GM12865 (cell line): ENCODE results near the gene ACER3.

Experiments used
- DNase-seq: peaks from one replicate; pipeline ENCODE4 v3.0.0; 2010; ENCODE audit warnings: low read depth
- H3K4me3 ChIP-seq: 2 replicates; pipeline ENCODE4 v1.5.1; 2011; ENCODE audit warnings: mild to moderate bottlenecking, low read depth, low read length, control low read depth
- CTCF ChIP-seq: IDR thresholded peaks from 2 replicates; pipeline ENCODE4 v1.5.1; 2011; ENCODE audit warnings: low read length, control low read depth, low read depth, inconsistent platforms; ENCODE audit not compliant: insufficient read depth; ENCODE audit errors: missing control alignments

ACER3 gene

GRCh38 chr11:76974179-76974891 lies 113.6 kb downstream of the ACER3 start:
- no peak for DNase-seq
- TF ChIP-seq CTCF: no peak
- no peak overlapping the region for H3K4me3 ChIP-seq

GRCh38 chr11:76975513-76975912 lies 114.8 kb downstream of the ACER3 start:
- H3K4me3 ChIP-seq: no peak overlapping the region
- DNase-seq: no peak
- no peak for TF ChIP-seq CTCF

- no peak for DNase-seq
- no peak overlapping the region for H3K4me3 ChIP-seq
- no peak for TF ChIP-seq CTCF
Observed at GRCh38 chr11:76977791-76978190, 117.1 kb downstream of the ACER3 start.

- no peak overlapping the region for H3K4me3 ChIP-seq
- DNase-seq: no peak
- TF ChIP-seq CTCF: no peak
Observed at GRCh38 chr11:76978239-76978638, 117.5 kb downstream of the ACER3 start.

- no peak for DNase-seq
- H3K4me3 ChIP-seq: no peak overlapping the region
- TF ChIP-seq CTCF: no peak
Observed at GRCh38 chr11:76978818-76979217, 118.1 kb downstream of the ACER3 start.

- no peak overlapping the region for H3K4me3 ChIP-seq
- no peak for DNase-seq
- no peak for TF ChIP-seq CTCF
Observed at GRCh38 chr11:76980196-76980595, 119.5 kb downstream of the ACER3 start.

- no peak overlapping the region for H3K4me3 ChIP-seq
- TF ChIP-seq CTCF: no peak
- no peak for DNase-seq
Observed at GRCh38 chr11:76984743-76985142, 124.0 kb downstream of the ACER3 start.
